SK-N-SH (cell line): ENCODE data around the gene RAB25.

ENCODE experiments used
- CHD2 ChIP-seq: fragments of 150-350 bp; IDR thresholded peaks from 2 replicates; pipeline ENCODE4 v1.6.1; 2018; ENCODE audit warnings: low read length; ENCODE audit not compliant: partially characterized antibody
- MEF2A ChIP-seq: IDR thresholded peaks from 2 replicates; pipeline ENCODE4 v1.4.0; 2012; ENCODE audit warnings: low read depth, borderline replicate concordance
- RCOR1 ChIP-seq: fragments of 150-350 bp; IDR thresholded peaks from 2 replicates; pipeline ENCODE4 v1.6.1; 2017; ENCODE audit warnings: antibody characterized with exemption, low read length
- TCF12 ChIP-seq: IDR thresholded peaks from 2 replicates; pipeline ENCODE4 v1.4.0; 2012
- TF ChIP-seq, protein P1 (sequence below): IDR thresholded peaks from 2 replicates; pipeline ENCODE4 v1.4.0; 2012; ENCODE audit warnings: low read depth
- TF ChIP-seq, protein P2 (sequence below): fragments of 200-600 bp; sonication (generic); IDR thresholded peaks from 2 replicates; pipeline ENCODE4 v1.6.1; 2017; ENCODE audit warnings: antibody characterized with exemption, mild to moderate bottlenecking, moderate library complexity

- TF ChIP-seq, protein P1, sequence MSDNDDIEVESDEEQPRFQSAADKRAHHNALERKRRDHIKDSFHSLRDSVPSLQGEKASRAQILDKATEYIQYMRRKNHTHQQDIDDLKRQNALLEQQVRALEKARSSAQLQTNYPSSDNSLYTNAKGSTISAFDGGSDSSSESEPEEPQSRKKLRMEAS: no peak
- no peak for TF ChIP-seq CHD2
- TF ChIP-seq RCOR1: no peak
- TF ChIP-seq, protein P2, sequence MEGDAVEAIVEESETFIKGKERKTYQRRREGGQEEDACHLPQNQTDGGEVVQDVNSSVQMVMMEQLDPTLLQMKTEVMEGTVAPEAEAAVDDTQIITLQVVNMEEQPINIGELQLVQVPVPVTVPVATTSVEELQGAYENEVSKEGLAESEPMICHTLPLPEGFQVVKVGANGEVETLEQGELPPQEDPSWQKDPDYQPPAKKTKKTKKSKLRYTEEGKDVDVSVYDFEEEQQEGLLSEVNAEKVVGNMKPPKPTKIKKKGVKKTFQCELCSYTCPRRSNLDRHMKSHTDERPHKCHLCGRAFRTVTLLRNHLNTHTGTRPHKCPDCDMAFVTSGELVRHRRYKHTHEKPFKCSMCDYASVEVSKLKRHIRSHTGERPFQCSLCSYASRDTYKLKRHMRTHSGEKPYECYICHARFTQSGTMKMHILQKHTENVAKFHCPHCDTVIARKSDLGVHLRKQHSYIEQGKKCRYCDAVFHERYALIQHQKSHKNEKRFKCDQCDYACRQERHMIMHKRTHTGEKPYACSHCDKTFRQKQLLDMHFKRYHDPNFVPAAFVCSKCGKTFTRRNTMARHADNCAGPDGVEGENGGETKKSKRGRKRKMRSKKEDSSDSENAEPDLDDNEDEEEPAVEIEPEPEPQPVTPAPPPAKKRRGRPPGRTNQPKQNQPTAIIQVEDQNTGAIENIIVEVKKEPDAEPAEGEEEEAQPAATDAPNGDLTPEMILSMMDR: no peak
- TF ChIP-seq TCF12: no peak
- no peak for TF ChIP-seq MEF2A
Measured at GRCh38 chr1:156115514-156116374, 54.8 kb downstream of the RAB25 start.
